Measurements from ENCODE around the gene TRPM4. TPM values are rescaled to one million over a fixed set of nuclear protein-coding genes. Genes with fewer than 3 reads are reported as not detected.

The TRPM4 gene
- total and polyA plus RNA-seq, 2 of the 8 experiments (the other 6 are each of a cell fraction or from before 2014, with no cell fraction given) = 11.3 to 13.3 TPM

DNA sequence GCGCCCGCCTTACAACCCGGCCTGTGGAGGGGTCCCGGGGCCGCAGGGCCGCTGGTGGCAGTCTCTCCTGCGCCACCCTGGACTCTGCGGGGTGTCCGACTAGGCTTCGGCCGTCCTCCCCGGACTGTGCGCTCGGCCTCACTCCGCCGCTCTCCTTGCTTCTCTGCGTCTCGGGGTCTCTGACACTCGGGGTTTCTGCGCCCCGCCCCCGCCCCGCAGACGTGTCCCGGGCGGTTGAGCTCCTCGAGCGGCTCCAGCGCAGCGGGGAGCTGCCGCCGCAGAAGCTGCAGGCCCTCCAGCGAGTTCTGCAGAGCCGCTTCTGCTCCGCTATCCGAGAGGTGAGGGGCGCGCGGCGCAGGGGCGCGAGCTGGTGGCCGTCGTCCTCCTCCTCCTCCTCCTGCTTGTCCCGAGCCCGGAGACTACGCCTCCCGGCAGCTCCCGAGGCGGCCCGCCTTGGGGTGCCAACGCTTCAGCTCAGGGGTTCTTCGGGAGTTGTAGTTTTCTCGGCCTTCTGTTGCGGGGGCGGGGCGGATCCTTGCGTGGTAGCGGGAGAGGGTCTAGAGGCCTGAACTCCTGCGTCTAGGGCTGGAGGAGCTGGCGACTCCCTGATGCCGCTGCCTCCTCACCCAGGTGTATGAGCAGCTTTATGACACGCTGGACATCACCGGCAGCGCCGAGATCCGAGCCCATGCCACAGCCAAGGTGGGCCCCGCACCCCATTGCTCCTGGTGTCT, 42.8 kb upstream of the TRPM4 start (continued):
- TF ChIP-seq, protein P1, sequence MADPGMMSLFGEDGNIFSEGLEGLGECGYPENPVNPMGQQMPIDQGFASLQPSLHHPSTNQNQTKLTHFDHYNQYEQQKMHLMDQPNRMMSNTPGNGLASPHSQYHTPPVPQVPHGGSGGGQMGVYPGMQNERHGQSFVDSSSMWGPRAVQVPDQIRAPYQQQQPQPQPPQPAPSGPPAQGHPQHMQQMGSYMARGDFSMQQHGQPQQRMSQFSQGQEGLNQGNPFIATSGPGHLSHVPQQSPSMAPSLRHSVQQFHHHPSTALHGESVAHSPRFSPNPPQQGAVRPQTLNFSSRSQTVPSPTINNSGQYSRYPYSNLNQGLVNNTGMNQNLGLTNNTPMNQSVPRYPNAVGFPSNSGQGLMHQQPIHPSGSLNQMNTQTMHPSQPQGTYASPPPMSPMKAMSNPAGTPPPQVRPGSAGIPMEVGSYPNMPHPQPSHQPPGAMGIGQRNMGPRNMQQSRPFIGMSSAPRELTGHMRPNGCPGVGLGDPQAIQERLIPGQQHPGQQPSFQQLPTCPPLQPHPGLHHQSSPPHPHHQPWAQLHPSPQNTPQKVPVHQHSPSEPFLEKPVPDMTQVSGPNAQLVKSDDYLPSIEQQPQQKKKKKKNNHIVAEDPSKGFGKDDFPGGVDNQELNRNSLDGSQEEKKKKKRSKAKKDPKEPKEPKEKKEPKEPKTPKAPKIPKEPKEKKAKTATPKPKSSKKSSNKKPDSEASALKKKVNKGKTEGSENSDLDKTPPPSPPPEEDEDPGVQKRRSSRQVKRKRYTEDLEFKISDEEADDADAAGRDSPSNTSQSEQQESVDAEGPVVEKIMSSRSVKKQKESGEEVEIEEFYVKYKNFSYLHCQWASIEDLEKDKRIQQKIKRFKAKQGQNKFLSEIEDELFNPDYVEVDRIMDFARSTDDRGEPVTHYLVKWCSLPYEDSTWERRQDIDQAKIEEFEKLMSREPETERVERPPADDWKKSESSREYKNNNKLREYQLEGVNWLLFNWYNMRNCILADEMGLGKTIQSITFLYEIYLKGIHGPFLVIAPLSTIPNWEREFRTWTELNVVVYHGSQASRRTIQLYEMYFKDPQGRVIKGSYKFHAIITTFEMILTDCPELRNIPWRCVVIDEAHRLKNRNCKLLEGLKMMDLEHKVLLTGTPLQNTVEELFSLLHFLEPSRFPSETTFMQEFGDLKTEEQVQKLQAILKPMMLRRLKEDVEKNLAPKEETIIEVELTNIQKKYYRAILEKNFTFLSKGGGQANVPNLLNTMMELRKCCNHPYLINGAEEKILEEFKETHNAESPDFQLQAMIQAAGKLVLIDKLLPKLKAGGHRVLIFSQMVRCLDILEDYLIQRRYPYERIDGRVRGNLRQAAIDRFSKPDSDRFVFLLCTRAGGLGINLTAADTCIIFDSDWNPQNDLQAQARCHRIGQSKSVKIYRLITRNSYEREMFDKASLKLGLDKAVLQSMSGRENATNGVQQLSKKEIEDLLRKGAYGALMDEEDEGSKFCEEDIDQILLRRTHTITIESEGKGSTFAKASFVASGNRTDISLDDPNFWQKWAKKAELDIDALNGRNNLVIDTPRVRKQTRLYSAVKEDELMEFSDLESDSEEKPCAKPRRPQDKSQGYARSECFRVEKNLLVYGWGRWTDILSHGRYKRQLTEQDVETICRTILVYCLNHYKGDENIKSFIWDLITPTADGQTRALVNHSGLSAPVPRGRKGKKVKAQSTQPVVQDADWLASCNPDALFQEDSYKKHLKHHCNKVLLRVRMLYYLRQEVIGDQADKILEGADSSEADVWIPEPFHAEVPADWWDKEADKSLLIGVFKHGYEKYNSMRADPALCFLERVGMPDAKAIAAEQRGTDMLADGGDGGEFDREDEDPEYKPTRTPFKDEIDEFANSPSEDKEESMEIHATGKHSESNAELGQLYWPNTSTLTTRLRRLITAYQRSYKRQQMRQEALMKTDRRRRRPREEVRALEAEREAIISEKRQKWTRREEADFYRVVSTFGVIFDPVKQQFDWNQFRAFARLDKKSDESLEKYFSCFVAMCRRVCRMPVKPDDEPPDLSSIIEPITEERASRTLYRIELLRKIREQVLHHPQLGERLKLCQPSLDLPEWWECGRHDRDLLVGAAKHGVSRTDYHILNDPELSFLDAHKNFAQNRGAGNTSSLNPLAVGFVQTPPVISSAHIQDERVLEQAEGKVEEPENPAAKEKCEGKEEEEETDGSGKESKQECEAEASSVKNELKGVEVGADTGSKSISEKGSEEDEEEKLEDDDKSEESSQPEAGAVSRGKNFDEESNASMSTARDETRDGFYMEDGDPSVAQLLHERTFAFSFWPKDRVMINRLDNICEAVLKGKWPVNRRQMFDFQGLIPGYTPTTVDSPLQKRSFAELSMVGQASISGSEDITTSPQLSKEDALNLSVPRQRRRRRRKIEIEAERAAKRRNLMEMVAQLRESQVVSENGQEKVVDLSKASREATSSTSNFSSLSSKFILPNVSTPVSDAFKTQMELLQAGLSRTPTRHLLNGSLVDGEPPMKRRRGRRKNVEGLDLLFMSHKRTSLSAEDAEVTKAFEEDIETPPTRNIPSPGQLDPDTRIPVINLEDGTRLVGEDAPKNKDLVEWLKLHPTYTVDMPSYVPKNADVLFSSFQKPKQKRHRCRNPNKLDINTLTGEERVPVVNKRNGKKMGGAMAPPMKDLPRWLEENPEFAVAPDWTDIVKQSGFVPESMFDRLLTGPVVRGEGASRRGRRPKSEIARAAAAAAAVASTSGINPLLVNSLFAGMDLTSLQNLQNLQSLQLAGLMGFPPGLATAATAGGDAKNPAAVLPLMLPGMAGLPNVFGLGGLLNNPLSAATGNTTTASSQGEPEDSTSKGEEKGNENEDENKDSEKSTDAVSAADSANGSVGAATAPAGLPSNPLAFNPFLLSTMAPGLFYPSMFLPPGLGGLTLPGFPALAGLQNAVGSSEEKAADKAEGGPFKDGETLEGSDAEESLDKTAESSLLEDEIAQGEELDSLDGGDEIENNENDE (IDR thresholded peaks at IDR 0.05; ENCODE audit: insufficient replicate concordance, low read length) = no peak
- TF ChIP-seq FOSL1 (IDR thresholded peaks at IDR 0.05; ENCODE audit: insufficient read depth, low read depth, low read length) (no peak), E2F6 (IDR thresholded peaks at IDR 0.05) (no peak), CHD2 (IDR thresholded peaks at IDR 0.05; ENCODE audit: low read length) (0 out of 2 replicates have a peak, but pooled peaks have one; percentile 25), CHD1 (IDR thresholded peaks at IDR 0.05; ENCODE audit: low read depth, low read length) (no peak), BCL11A (IDR thresholded peaks at IDR 0.05; ENCODE audit: low read depth in 2 of 2, low read length in 2 of 2) (no peak), USF2 (IDR thresholded peaks at IDR 0.05; ENCODE audit: low read length) (no peak), JUND (IDR thresholded peaks at IDR 0.05; ENCODE audit: low read length) (no peak)
